Measurements from ENCODE around the gene CHST8.
A peak's percentile ranks its signal among the peaks of the same experiment; 100 is the strongest.

CHST8 gene

GRCh38 chr19:33773704-33774624, 152.2 kb downstream of the CHST8 start:
- no peak for DNase-seq

GRCh38 chr19:33774751-33775150, 153.0 kb downstream of the CHST8 start:
- no peak for DNase-seq

- DNase-seq: no peak
Observed at GRCh38 chr19:33775731-33776487, 154.2 kb downstream of the CHST8 start.

DNA sequence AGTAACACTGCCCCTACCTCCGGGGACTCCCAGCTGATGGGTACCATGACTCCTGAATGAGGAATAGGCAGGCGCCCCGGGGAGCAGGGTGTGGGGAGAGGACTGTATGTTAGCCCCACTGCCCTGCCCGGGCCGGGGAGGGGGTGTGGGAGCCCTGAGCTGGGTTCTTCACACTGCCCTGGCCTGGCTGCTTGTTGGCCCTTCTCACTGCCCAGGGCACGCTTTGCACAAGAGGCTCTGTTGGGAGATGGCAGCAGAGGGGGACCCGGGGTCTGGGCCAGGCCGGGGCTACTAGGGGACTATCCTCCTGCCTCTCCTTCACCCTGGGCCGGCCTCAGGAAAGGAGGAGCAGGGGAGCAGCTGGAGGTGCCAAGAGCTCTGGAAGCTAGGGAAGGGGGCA, 155.6 kb downstream of the CHST8 start:
- DNase-seq: no peak

- DNase-seq: no peak
Observed at GRCh38 chr19:33777753-33778088, 156.0 kb downstream of the CHST8 start.

GRCh38 chr19:33778089-33778791, 156.5 kb downstream of the CHST8 start:
- peak; percentile 80 for DNase-seq

DNA sequence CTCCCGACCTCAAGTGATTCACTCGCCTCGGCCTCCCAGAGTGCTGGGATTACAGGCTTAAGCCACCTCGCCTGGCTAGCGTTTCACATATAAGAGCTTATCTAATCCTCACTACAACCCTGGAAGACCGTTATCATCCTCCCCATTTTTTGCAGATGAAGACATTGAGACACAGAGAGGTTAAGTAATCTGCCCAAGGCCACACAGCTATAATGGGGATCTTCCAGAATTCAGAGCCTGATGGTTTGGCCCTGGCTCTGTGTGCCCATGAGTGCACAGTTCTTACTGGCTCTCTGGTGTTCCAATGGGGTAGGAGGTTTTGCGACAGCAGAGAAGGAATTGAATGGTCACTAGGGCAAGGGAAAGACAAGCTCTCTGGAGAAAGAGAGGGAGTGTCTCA, 158.1 kb downstream of the CHST8 start:
- no peak for DNase-seq

GRCh38 chr19:33780251-33780650, 158.5 kb downstream of the CHST8 start:
- no peak for DNase-seq

GRCh38 chr19:33780746-33781145, 159.0 kb downstream of the CHST8 start:
- DNase-seq: no peak

DNA sequence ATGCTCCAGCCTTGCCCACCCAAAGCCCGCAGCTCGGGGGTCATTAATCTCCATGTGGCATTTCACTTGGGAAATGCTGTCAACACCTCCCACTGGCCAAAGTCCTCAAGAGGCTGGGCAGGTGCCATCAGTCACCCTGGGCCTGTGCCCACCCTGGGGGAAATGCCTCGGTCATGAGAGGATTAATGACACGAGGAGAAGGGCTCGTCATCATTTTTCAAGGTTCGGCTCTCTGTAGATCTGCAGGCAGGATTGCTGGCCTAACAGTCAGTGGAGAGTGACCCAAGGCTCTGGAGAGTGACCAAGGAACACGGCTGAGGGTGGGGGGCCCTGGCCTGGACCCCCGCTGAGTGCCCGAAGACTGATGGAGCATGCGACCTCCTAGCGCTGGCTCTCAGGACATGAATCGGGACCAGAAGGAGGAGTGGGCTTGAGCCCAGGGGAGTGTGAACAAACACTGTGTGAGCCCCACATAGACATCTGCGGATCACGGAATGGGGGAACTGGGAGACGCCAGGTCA, 159.7 kb downstream of the CHST8 start:
- no peak for DNase-seq

DNA sequence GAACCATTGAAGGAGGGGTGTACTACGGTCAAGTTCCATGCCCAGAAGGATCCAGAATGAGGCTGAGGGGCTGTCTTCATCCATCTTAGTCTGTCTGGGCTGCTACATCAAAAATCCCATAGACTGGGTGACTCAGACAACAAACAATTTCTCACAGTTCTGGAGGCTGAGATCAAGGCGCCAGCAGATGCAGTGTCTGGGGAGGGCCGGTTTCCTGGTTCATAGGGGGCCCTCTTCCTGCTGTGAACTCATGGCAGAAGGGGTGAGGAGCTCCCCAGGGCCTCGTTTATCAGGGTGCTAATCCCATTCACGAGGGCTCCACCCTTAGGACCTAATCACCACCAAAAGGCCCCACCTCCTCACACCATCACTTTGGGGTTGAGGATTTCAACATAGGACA, 160.2 kb downstream of the CHST8 start:
- DNase-seq: no peak

GRCh38 chr19:33784432-33784831, 162.7 kb downstream of the CHST8 start:
- DNase-seq: no peak

DNA sequence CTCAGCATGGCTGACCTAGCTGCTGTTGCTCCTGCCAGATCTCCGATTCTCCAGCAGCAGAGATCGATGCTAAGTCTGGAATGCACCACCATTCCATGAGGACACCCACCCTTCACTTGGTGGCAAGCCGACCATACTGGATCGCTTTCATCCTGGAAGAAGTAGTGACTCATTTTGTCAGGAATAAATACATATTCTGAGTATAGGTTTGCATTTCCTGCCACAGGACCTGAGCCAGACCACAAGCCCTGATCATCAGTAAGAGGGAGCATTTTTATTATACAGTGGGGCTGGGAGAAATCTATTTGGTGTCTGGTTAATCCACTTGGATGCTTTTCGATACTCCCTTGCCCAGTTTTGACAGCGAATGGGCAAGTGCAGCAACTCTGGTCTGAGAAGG, 164.0 kb downstream of the CHST8 start:
- no peak for DNase-seq

GRCh38 chr19:33788676-33789075, 166.9 kb downstream of the CHST8 start:
- no peak for DNase-seq

GRCh38 chr19:33789344-33789743, 167.6 kb downstream of the CHST8 start:
- no peak for DNase-seq

GRCh38 chr19:33794683-33795369, 173.1 kb downstream of the CHST8 start:
- peak; percentile 61 for DNase-seq

- DNase-seq: peak; percentile 81
Observed at GRCh38 chr19:33795370-33796163, 173.8 kb downstream of the CHST8 start.

GRCh38 chr19:33796164-33796875, 174.6 kb downstream of the CHST8 start, which contains the start of gene KCTD15:
KCTD15 (plus strand) TSS chr19:33796870; CDS start chr19:33800455, 3,585 bp downstream.
- peak; percentile 68 for DNase-seq

DNA sequence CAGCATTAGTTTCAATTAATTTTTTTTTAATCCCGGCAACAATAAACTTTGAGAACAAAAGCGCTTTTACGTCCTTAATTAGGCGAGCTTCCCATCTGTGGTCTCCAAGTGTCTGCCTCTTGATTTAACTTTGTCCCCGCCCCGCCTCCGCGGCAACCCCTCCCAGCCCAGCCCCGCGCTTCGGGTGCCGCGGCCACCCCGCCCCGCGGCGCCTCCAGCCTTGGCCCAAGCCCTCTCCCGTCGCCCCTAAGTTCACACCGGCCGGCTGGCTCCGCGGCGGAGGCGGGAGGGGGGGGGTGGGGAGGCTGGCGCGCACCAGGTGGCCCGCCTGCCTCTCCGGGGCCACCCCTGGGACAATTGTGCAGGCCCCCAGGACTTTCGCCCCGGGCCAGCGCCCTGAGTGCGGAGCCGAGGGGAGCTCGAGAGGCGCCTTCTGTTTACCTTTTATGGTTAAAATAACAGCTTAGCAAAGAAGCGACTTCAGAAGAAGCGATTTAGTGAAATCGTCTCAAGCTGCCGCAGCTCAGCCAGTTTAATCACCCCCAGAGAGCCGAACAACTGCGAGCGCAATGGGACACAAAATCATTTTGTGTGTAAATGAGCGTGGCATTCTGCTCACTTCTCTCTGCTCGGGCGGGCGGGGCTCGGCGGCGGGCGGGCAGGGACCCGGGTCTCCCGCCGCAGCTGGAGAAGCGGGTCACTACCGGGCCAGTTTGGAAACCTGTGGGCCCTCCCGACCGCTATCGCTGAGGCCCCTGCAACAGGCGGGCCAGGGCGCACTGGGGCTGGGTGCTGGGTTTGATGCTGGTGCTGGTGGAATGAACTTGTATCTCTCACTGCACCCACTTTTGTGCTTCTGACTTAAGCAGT, 176.3 kb downstream of the CHST8 start:
- DNase-seq: peak; percentile 62

DNA sequence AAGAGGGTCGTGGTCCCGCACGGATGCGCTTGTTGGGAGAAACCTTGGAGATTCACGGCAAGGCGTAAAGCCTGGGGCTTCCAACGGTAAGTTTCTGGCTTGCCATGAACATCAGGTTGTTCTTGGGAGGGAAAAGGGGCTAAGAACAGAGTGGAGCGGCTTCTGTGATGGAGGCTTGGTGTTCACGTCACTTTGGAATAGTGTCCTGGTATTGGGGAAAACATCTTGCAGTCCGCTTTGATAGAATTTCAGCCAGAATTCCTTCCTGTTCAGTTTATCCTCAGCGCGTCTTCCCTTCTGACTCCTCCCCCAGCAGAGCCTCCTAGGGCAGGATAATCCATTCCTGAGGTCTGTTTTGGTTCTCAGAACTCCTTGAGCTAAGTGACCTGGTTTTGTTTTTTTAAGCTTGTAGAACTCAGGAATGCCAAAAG, 176.9 kb downstream of the CHST8 start:
- DNase-seq: no peak

Measured in NCI-H526 treated with DMSO at 0.1 percent for 48 hours (cell line).